Esophagus muscularis mucosa (tissue), 3 donors: ENCODE data around the gene UHRF1.

Experiments used
- POLR2AphosphoS5 ChIP-seq, 2 donors: sonication (generic); formaldehyde crosslinking; IDR thresholded peaks; one replicate each; pipeline ENCODE4 v1.6.1; 2017; ENCODE audit warnings: antibody characterized with exemption in 2 of 2
- TF ChIP-seq, protein P1 (sequence below), 3 experiments: fragments of 200-600 bp in 2 of 3; fragments of 450-650 bp in 1 of 3; sonication (generic) in 2 of 3; IDR thresholded peaks; one replicate each; pipeline ENCODE4 v1.5.1; 2017 to 2019; ENCODE audit warnings: antibody characterized with exemption in 3 of 3, mild to moderate bottlenecking in 2 of 3, moderate library complexity in 1 of 3

DNA sequence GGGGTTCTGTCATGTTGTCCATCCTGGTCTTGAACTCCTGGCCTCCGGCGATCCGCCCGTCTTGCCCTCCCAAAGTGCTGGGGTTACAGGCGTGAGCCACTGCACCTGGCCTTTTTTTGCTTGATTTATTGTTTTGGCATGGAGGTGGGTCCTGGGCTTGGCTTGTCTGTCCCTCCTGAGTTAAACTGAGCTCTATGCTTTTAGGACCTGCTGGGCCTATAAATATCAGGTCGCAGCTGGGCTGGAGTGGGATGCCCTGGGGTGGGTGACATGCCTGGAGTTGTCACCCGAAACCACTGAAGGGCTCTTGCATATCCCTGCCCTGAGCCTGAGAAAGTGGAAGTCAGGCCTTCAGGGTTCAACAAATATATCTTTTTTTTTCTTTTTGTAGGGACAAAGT is 12.2 kb upstream of the UHRF1 start:
- TF ChIP-seq, protein P1, sequence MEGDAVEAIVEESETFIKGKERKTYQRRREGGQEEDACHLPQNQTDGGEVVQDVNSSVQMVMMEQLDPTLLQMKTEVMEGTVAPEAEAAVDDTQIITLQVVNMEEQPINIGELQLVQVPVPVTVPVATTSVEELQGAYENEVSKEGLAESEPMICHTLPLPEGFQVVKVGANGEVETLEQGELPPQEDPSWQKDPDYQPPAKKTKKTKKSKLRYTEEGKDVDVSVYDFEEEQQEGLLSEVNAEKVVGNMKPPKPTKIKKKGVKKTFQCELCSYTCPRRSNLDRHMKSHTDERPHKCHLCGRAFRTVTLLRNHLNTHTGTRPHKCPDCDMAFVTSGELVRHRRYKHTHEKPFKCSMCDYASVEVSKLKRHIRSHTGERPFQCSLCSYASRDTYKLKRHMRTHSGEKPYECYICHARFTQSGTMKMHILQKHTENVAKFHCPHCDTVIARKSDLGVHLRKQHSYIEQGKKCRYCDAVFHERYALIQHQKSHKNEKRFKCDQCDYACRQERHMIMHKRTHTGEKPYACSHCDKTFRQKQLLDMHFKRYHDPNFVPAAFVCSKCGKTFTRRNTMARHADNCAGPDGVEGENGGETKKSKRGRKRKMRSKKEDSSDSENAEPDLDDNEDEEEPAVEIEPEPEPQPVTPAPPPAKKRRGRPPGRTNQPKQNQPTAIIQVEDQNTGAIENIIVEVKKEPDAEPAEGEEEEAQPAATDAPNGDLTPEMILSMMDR (IDR thresholded peaks at IDR 0.05), result no peak
- TF ChIP-seq POLR2AphosphoS5 (IDR thresholded peaks at IDR 0.05), result no peak
